Measurements from ENCODE around the gene CCBE1.

Gene CCBE1

DNA sequence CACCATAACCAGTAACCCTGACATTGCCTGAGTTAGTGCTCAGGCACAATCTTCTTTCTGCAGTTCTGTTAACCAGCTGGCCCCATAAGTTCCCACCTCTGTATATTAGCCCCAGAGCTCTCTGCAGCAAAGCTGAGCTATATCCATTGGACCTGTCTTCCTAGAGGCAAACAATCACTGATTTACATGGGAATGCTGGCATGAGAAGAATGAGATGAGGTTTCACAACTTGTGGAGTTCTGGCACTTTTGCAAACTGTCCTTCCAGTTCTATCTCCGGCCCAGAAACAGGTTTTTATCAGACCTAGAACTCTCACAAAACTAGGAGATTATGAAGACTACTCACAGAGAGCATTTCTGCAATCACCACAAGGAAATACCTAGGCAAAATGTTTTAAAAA is 7.9 kb upstream of the CCBE1 start:
- Histone ChIP-seq H2BK15ac (ENCODE audit: low read length) (no peak overlapping the region), H3K9me3 (replicated peaks in 1 of 2; ENCODE audit: control insufficient read depth in 2 of 2, insufficient read depth in 1 of 2, low read depth in 1 of 2, low read length in 2 of 2) (no peaks in the 10 kb centered on the region), H3K27ac (replicated peaks; ENCODE audit: low read length) (no peak overlapping the region), H4K91ac (ENCODE audit: low read depth, low read length, poor library complexity) (no peak overlapping the region), H2AK5ac (ENCODE audit: low read depth, low read length) (no peak overlapping the region), H3K23ac (ENCODE audit: low read depth, low read length, poor library complexity) (no peak overlapping the region), H2BK12ac (ENCODE audit: low read length) (no peak overlapping the region), H3K79me1 (ENCODE audit: low read depth, low read length) (no peaks in the 10 kb centered on the region), H3K4ac (ENCODE audit: low read length) (no peak overlapping the region), H2BK5ac (ENCODE audit: low read length) (no peak overlapping the region), H2BK120ac (ENCODE audit: low read depth, low read length) (no peak overlapping the region), H3K4me1 (ENCODE audit: control insufficient read depth in 2 of 2, insufficient read depth in 1 of 2, low read depth in 1 of 2, low read length in 2 of 2) (peaks cover 0 to 8% of the 10 kb centered on the region in 2 donors), H4K8ac (ENCODE audit: low read depth, low read length) (no peak overlapping the region), H3K9ac (ENCODE audit: low read depth, low read length, poor library complexity) (no peak overlapping the region), H3K4me3 (ENCODE audit: low read length in 2 of 2) (no peak overlapping the region), H3K14ac (ENCODE audit: low read length) (no peak overlapping the region), H2AFZ (ENCODE audit: low read length) (no peak overlapping the region), H3K18ac (ENCODE audit: low read length) (no peak overlapping the region), H3K36me3 (replicated peaks in 1 of 2; ENCODE audit: control insufficient read depth in 2 of 2, insufficient read depth in 2 of 2, low read length in 2 of 2) (no peaks in the 10 kb centered on the region), H3K4me2 (ENCODE audit: insufficient read depth, low read length, poor library complexity, severe bottlenecking) (no peak overlapping the region), H3K27me3 (ENCODE audit: control insufficient read depth in 3 of 3, insufficient read depth in 3 of 3, low read depth in 1 of 3, low read length in 3 of 3) (peaks cover 0 to 4% (median 0%) of the 10 kb centered on the region in 3 experiments)
- no CpG with 5 or more reads among the region's 1 CpG for WGBS, 2 donors (ENCODE audit: extremely low coverage in 2 of 2, insufficient read length in 2 of 2, insufficient replicate concordance in 1 of 2)
- no peak for DNase-seq (ENCODE audit: low spot score)

DNA sequence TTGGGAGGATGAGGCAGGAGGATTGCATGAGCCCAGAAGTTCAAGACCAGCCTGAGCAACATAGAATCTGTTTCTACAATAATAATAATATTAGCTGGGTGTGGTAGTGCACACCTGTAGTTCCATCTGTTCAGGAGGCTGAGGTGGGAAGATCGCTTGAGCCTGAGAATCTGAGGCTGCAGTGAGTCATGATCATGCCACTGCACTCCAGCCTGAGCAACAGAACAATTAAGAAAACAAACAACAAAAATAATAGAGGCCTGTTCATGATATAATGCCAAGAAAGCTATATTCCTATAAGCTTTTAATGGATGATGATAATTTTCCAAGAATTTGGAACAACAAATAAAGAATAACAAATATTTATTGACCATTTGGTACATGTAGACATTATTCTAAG is 6.9 kb upstream of the CCBE1 start:
- Histone ChIP-seq H3K18ac (ENCODE audit: low read length) (no peak overlapping the region), H2BK5ac (ENCODE audit: low read length) (no peak overlapping the region), H3K27ac (replicated peaks; ENCODE audit: low read length) (no peak overlapping the region), H2AK5ac (ENCODE audit: low read depth, low read length) (no peak overlapping the region), H3K4ac (ENCODE audit: low read length) (no peak overlapping the region), H3K27me3 (ENCODE audit: control insufficient read depth in 3 of 3, insufficient read depth in 3 of 3, low read depth in 1 of 3, low read length in 3 of 3) (peaks cover 0 to 14% (median 0%) of the 10 kb centered on the region in 3 experiments), H2BK15ac (ENCODE audit: low read length) (no peak overlapping the region), H3K79me1 (ENCODE audit: low read depth, low read length) (no peaks in the 10 kb centered on the region), H2BK120ac (ENCODE audit: low read depth, low read length) (no peak overlapping the region), H4K91ac (ENCODE audit: low read depth, low read length, poor library complexity) (no peak overlapping the region), H3K4me1 (ENCODE audit: control insufficient read depth in 2 of 2, insufficient read depth in 1 of 2, low read depth in 1 of 2, low read length in 2 of 2) (peaks cover 0 to 8% of the 10 kb centered on the region in 2 donors), H3K14ac (ENCODE audit: low read length) (no peak overlapping the region), H3K23ac (ENCODE audit: low read depth, low read length, poor library complexity) (no peak overlapping the region), H3K9ac (ENCODE audit: low read depth, low read length, poor library complexity) (no peak overlapping the region), H3K4me2 (ENCODE audit: insufficient read depth, low read length, poor library complexity, severe bottlenecking) (no peak overlapping the region), H2BK12ac (ENCODE audit: low read length) (no peak overlapping the region), H2AFZ (ENCODE audit: low read length) (no peak overlapping the region), H3K9me3 (replicated peaks in 1 of 2; ENCODE audit: control insufficient read depth in 2 of 2, insufficient read depth in 1 of 2, low read depth in 1 of 2, low read length in 2 of 2) (no peaks in the 10 kb centered on the region), H3K36me3 (replicated peaks in 1 of 2; ENCODE audit: control insufficient read depth in 2 of 2, insufficient read depth in 2 of 2, low read length in 2 of 2) (no peaks in the 10 kb centered on the region), H4K8ac (ENCODE audit: low read depth, low read length) (no peak overlapping the region), H3K4me3 (ENCODE audit: low read length in 2 of 2) (no peak overlapping the region)
- no CpG with 5 or more reads among the region's 1 CpG for WGBS, 2 donors (ENCODE audit: extremely low coverage in 2 of 2, insufficient read length in 2 of 2, insufficient replicate concordance in 1 of 2)
- no peak for DNase-seq (ENCODE audit: low spot score)

DNA sequence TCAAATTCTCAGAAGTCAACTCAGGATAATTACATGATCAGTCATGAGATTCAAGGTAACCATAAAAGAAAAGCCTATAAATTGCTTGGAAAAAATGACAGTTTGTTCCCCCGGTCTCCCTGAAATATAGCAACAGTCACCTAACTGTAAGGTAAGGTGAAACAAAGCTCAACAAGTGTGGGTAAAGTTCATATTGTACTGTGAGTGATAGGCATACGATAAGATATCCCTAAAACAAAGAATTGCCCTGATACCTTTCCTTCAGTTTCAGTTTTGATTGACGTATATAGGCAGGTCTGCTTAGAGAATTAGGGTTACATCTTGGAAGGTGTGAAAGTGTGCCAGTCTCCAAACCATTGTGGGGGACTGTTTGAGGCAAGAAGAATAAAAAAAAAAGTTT is 4.0 kb upstream of the CCBE1 start:
- Histone ChIP-seq H3K27ac (replicated peaks; ENCODE audit: low read length) (no peak overlapping the region), H3K79me1 (ENCODE audit: low read depth, low read length) (no peaks in the 10 kb centered on the region), H2BK120ac (ENCODE audit: low read depth, low read length) (no peak overlapping the region), H4K8ac (ENCODE audit: low read depth, low read length) (no peak overlapping the region), H2BK5ac (ENCODE audit: low read length) (no peak overlapping the region), H3K36me3 (replicated peaks in 1 of 2; ENCODE audit: control insufficient read depth in 2 of 2, insufficient read depth in 2 of 2, low read length in 2 of 2) (no peaks in the 10 kb centered on the region), H3K14ac (ENCODE audit: low read length) (no peak overlapping the region), H3K18ac (ENCODE audit: low read length) (no peak overlapping the region), H3K9ac (ENCODE audit: low read depth, low read length, poor library complexity) (no peak overlapping the region), H3K23ac (ENCODE audit: low read depth, low read length, poor library complexity) (no peak overlapping the region), H2AK5ac (ENCODE audit: low read depth, low read length) (no peak overlapping the region), H4K91ac (ENCODE audit: low read depth, low read length, poor library complexity) (no peak overlapping the region), H3K27me3 (ENCODE audit: control insufficient read depth in 3 of 3, insufficient read depth in 3 of 3, low read depth in 1 of 3, low read length in 3 of 3) (peaks cover 7 to 42% (median 19%) of the 10 kb centered on the region in 3 experiments), H2BK12ac (ENCODE audit: low read length) (no peak overlapping the region), H2AFZ (ENCODE audit: low read length) (no peak overlapping the region), H3K4me3 (ENCODE audit: low read length in 2 of 2) (no peak overlapping the region), H2BK15ac (ENCODE audit: low read length) (no peak overlapping the region), H3K4me2 (ENCODE audit: insufficient read depth, low read length, poor library complexity, severe bottlenecking) (no peak overlapping the region), H3K4me1 (ENCODE audit: control insufficient read depth in 2 of 2, insufficient read depth in 1 of 2, low read depth in 1 of 2, low read length in 2 of 2) (peaks cover 0 to 9% of the 10 kb centered on the region in 2 donors), H3K4ac (ENCODE audit: low read length) (no peak overlapping the region), H3K9me3 (replicated peaks in 1 of 2; ENCODE audit: control insufficient read depth in 2 of 2, insufficient read depth in 1 of 2, low read depth in 1 of 2, low read length in 2 of 2) (no peaks in the 10 kb centered on the region)
- DNase-seq (ENCODE audit: low spot score): no peak
- WGBS, 2 donors (ENCODE audit: extremely low coverage in 2 of 2, insufficient read length in 2 of 2, insufficient replicate concordance in 1 of 2): no CpG with 5 or more reads among the region's 3 CpGs

- Histone ChIP-seq H3K18ac (ENCODE audit: low read length) (no peak overlapping the region), H3K4me1 (ENCODE audit: control insufficient read depth in 2 of 2, insufficient read depth in 1 of 2, low read depth in 1 of 2, low read length in 2 of 2) (peaks cover 0 to 12% of the 10 kb centered on the region in 2 donors), H2BK12ac (ENCODE audit: low read length) (no peak overlapping the region), H4K91ac (ENCODE audit: low read depth, low read length, poor library complexity) (no peak overlapping the region), H3K4me2 (ENCODE audit: insufficient read depth, low read length, poor library complexity, severe bottlenecking) (no peak overlapping the region), H2AK5ac (ENCODE audit: low read depth, low read length) (no peak overlapping the region), H3K36me3 (replicated peaks in 1 of 2; ENCODE audit: control insufficient read depth in 2 of 2, insufficient read depth in 2 of 2, low read length in 2 of 2) (no peaks in the 10 kb centered on the region), H3K9ac (ENCODE audit: low read depth, low read length, poor library complexity) (no peak overlapping the region), H2BK120ac (ENCODE audit: low read depth, low read length) (no peak overlapping the region), H3K23ac (ENCODE audit: low read depth, low read length, poor library complexity) (no peak overlapping the region), H3K14ac (ENCODE audit: low read length) (no peak overlapping the region), H2BK5ac (ENCODE audit: low read length) (no peak overlapping the region), H3K4me3 (ENCODE audit: low read length in 2 of 2) (no peak overlapping the region), H3K9me3 (replicated peaks in 1 of 2; ENCODE audit: control insufficient read depth in 2 of 2, insufficient read depth in 1 of 2, low read depth in 1 of 2, low read length in 2 of 2) (no peaks in the 10 kb centered on the region), H3K27ac (replicated peaks; ENCODE audit: low read length) (no peak overlapping the region), H3K79me1 (ENCODE audit: low read depth, low read length) (no peaks in the 10 kb centered on the region), H3K4ac (ENCODE audit: low read length) (no peak overlapping the region), H3K27me3 (ENCODE audit: control insufficient read depth in 3 of 3, insufficient read depth in 3 of 3, low read depth in 1 of 3, low read length in 3 of 3) (peaks cover 8 to 50% (median 26%) of the 10 kb centered on the region in 3 experiments), H2BK15ac (ENCODE audit: low read length) (no peak overlapping the region), H2AFZ (ENCODE audit: low read length) (no peak overlapping the region), H4K8ac (ENCODE audit: low read depth, low read length) (no peak overlapping the region)
- WGBS, 2 donors (ENCODE audit: extremely low coverage in 2 of 2, insufficient read length in 2 of 2, insufficient replicate concordance in 1 of 2): no CpG with 5 or more reads among the region's 3 CpGs
- no peak for DNase-seq (ENCODE audit: low spot score)
Measured at GRCh38 chr18:59700535-59700967, 3.3 kb upstream of the CCBE1 start.
